GM19328 (cell line): ENCODE measurements around the gene PPT2.
"Not testable (repeated sequence)": the region's sequence is repeated elsewhere in the genome, so short reads cannot be mapped to it uniquely, and the experiment has no call there.

Experiments used
- ATAC-seq: cut with Tn5 transposase; IDR thresholded peaks from one replicate; pipeline ENCODE4 v1.9.1; 2021; ENCODE audit warnings: mild to moderate bottlenecking, moderate library complexity; ENCODE audit not compliant: unreplicated experiment

PPT2 gene

DNA sequence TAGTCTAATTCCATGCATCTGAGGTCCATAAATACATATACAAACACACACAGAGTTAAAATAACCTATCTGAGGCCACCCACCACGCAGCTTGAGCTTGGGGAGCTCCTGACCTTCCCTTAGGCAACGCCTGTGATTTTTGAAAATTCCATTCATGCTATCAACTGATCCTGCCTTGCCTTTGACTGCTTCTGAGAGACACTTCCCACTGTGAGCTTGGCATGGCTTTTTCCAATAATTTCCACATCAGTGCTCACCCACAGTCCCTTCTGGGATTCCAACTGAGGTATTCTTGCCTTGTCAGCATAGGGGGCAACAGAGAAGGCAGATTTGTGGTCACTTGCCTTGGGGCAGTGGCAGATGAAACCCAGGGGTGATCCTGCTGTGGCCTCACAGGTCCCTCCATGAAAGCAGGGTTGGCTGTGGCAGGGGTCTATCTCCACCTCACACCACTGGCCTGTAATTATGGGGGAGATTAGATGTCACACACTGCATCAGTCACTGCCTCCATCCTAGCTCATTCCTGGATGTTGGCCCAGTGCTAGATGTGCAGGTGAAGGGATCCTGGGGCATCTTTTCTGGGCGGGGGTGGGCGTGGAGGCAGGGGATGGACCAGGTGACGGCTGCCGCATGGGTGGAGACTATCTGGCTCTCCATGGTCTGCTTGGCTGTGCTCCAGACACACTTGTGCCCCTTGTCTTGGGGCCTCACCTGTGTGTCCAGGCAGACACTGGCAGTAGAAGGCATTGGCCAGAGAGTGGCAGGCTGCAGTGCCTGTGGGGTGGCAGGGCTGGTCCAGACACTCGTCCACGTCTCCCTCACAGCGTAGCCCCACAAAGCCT is 49.7 kb downstream of the PPT2 start:
- no peak for ATAC-seq

- ATAC-seq, result no peak
Measured at GRCh38 chr6:32204268-32204715, 50.4 kb downstream of the PPT2 start.

GRCh38 chr6:32208996-32209395 is 55.1 kb downstream of the PPT2 start:
- ATAC-seq, result no peak

GRCh38 chr6:32210191-32210601 is 56.3 kb downstream of the PPT2 start:
- no peak for ATAC-seq

DNA sequence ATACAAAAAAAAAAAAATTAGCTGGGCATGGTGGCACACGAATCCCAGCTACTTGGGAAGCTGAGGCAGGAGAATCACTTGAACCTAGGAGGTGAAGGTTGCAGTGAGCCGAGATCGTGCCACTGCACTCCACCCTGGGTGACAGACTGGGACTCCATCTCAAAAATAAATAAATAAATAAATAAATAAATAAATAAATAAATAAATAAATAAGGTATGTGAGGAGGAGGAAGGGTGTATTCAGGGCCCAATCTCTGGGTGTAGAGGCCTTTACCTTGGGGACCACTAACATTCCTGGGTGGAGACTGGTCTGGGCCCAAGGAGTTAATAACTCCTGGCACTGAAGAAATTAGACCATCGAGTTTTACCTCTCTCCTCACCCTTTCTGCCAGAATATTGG is 57.5 kb downstream of the PPT2 start:
- not testable (repeated sequence) for ATAC-seq

DNA sequence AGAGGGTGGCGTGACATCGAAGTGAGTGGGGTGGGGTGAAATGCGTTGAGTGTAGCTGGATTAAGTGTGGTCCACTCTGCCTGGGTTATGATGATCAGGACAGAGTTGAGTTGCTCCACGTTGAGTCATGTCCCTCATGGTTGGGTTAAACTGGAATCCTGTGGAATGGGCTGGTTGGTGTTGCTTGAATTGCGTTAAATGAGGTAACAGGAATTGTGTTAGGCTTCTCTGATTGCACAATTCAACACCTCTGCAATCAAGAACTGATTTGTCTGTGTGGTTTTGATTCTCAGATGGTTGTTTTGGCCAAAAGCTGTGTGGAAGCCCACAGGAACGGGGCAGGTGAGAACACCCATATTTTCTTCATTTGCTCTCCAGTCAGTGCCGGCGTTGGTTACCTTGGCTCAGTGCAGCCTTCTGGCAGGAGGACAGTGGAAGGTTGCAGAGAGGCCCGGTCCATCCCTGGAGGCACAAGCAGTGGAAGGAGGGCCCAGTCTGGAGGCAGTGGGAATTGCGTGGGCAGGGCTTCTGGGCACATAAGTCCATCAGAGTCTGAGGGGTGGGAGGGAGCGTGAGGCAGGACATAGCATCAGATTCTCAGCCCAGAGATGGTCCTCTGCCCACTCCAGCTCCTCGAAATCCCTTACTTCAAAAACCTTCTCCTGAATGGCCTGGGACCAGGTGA is 58.3 kb downstream of the PPT2 start:
- no peak for ATAC-seq
